PC-3 (cell line): ENCODE data around the gene KDM4B. TPM values are rescaled to one million over a fixed set of nuclear protein-coding genes. Genes with fewer than 3 reads are reported as not detected.

Experiments used
- ATAC-seq: fragments of 200-7000 bp; cut with Tn5 transposase; 2 replicates; pipeline ENCODE4 v1.9.1; 2020; ENCODE audit warnings: mild to moderate bottlenecking, moderate library complexity
- BruUV-seq: library from RNA; stranded (reverse); fragments of 400-500 nt; replicated peaks from 2 replicates; lab custom pipeline; 2021; lab: Mats Ljungman, UMichigan
- CTCF ChIA-PET: fragments of 300-600 bp; sonication (Branson Sonifier 250); formaldehyde crosslinking; loops from one replicate; lab custom pipeline; 2022; ENCODE audit warnings: antibody characterized with exemption; lab: Charles Lee
- POLR2A ChIA-PET: fragments of 300-600 bp; sonication (Branson Sonifier 250); formaldehyde crosslinking; loops from one replicate; lab custom pipeline; 2022; ENCODE audit warnings: antibody characterized with exemption; ENCODE audit not compliant: unreplicated experiment; lab: Charles Lee
- DNase-seq: peaks from one replicate; pipeline ENCODE4 v3.0.0-alpha.2; 2015
- H2AFZ ChIP-seq: fragments of 300-600 bp; sonication (generic); 2 replicates; pipeline ENCODE4 v1.6.0; 2016; ENCODE audit warnings: antibody characterized with exemption, low read length
- H3F3A ChIP-seq: fragments of 300-600 bp; sonication (generic); one replicate; pipeline ENCODE4 v1.6.0; 2017; ENCODE audit warnings: antibody characterized with exemption, low read length, control low read depth, mild to moderate bottlenecking; ENCODE audit not compliant: unreplicated experiment
- H3K27ac ChIP-seq: fragments of 300-600 bp; sonication (generic); 2 replicates; pipeline ENCODE4 v1.5.1; 2016; ENCODE audit warnings: mild to moderate bottlenecking, low read length
- H3K27me3 ChIP-seq: fragments of 300-600 bp; sonication (generic); 2 replicates; pipeline ENCODE4 v1.6.1; 2016; ENCODE audit warnings: low read length, mixed read lengths
- H3K36me3 ChIP-seq: fragments of 300-600 bp; sonication (generic); 2 replicates; pipeline ENCODE4 v1.6.1; 2016; ENCODE audit warnings: low read depth, mixed run types, low read length, mixed read lengths
- H3K4me1 ChIP-seq: fragments of 300-600 bp; sonication (generic); 2 replicates; pipeline ENCODE4 v1.5.1; 2016; ENCODE audit warnings: low read length; ENCODE audit not compliant: insufficient read depth
- H3K4me2 ChIP-seq: fragments of 300-600 bp; sonication (generic); 2 replicates; pipeline ENCODE4 v1.6.0; 2016; ENCODE audit warnings: low read length
- H3K4me3 ChIP-seq: fragments of 300-600 bp; sonication (generic); 2 replicates; pipeline ENCODE4 v1.5.1; 2016; ENCODE audit warnings: mild to moderate bottlenecking, low read length, mixed read lengths
- H3K79me2 ChIP-seq: fragments of 300-600 bp; sonication (generic); 2 replicates; pipeline ENCODE4 v1.6.1; 2017; ENCODE audit warnings: low read length, mixed read lengths
- H3K9ac ChIP-seq: fragments of 300-600 bp; sonication (generic); 2 replicates; pipeline ENCODE4 v1.6.0; 2016; ENCODE audit warnings: mild to moderate bottlenecking, low read length
- H3K9me2 ChIP-seq: fragments of 300-600 bp; sonication (generic); replicated peaks from 2 replicates; pipeline ENCODE4 v1.6.1; 2016; ENCODE audit warnings: mixed run types, low read length, mixed read lengths
- H3K9me3 ChIP-seq: fragments of 300-600 bp; sonication (generic); 2 replicates; pipeline ENCODE4 v1.6.1; 2016; ENCODE audit warnings: low read length, mixed read lengths
- H4K20me1 ChIP-seq: fragments of 300-600 bp; sonication (generic); 2 replicates; pipeline ENCODE4 v1.6.1; 2016; ENCODE audit warnings: low read length, mixed read lengths
- EZH2 ChIP-seq: fragments of 300-600 bp; sonication (generic); IDR thresholded peaks from one replicate; pipeline ENCODE4 v1.6.1; 2017; ENCODE audit warnings: antibody characterized with exemption, mild to moderate bottlenecking, low read length; ENCODE audit not compliant: unreplicated experiment
- EZH2phosphoT487 ChIP-seq: fragments of 300-600 bp; sonication (generic); IDR thresholded peaks from 2 replicates; pipeline ENCODE4 v1.6.1; 2018; ENCODE audit warnings: mild to moderate bottlenecking, antibody characterized with exemption, low read length, borderline replicate concordance
- intact Hi-C: fragments of 100-400 bp; cut with micrococcal nuclease; formaldehyde crosslinking; loops from 2 replicates; pipeline ENCODE4 v1.9.0; 2023
- total RNA-seq: library from RNA; depleted of rRNA; stranded (reverse); fragments of >200 nt; gene quantifications from 2 replicates; pipeline ENCODE4 v1.2.3, GENCODE V29; 2014
- TF ChIP-seq, protein P1 (sequence below): fragments of 300-600 bp; sonication (generic); conservative IDR thresholded peaks from 2 replicates; pipeline ENCODE4 v1.5.1; 2017; ENCODE audit warnings: antibody characterized with exemption, low read depth, mild to moderate bottlenecking, low read length

Gene KDM4B
- total RNA-seq, 1 experiment from 2014 or later = 19.8 TPM

DNA sequence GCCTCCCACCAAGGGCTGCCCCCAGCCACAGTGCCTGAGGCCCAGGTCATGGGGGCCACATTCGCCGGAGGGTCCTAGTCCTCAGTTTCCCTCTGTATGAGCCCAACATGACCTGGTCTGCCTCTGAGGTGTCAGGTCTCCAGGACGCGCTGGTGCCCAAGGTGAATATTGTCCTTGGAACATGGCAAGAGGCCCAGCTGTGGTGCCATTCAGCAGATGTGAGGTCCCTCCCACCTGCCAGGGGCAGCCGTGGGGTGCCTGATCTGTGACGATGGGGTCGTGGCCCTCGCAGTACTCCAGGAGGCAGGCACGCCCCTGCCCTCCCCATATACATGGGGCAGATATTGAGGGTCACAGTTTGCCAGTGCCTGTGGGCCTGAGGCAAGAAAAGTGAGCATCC is 151.9 kb downstream of the KDM4B start:
- Histone ChIP-seq H3K27me3 (no peaks in the 10 kb centered on the region), H3K4me1 (no peaks in the 10 kb centered on the region), H3F3A (no peaks in the 10 kb centered on the region), H3K9ac (no peak overlapping the region), H3K9me2 (no peaks in the 10 kb centered on the region), H4K20me1 (no peaks in the 10 kb centered on the region), H3K36me3 (peaks cover 4% of the 10 kb centered on the region; the same call in 1 of the 2 replicates), H3K4me2 (no peak overlapping the region), H3K79me2 (no peaks in the 10 kb centered on the region), H3K9me3 (no peaks in the 10 kb centered on the region), H3K27ac (no peak overlapping the region), H3K4me3 (no peak overlapping the region), H2AFZ (no peak overlapping the region)
- ATAC-seq = no peak
- BruUV-seq = no TSS peak
- ChIA-PET POLR2A (interaction anchor here (0.6 kb wide), 1 partner anchor 72 kb away, joined by 7 read pairs; no protein-coding TSS in a partner anchor), CTCF (no interaction called here)
- DNase-seq = no peak
- intact Hi-C loops = no loop called here
- TF ChIP-seq EZH2phosphoT487 = no peak
- no peak for TF ChIP-seq EZH2
- TF ChIP-seq, protein P1, sequence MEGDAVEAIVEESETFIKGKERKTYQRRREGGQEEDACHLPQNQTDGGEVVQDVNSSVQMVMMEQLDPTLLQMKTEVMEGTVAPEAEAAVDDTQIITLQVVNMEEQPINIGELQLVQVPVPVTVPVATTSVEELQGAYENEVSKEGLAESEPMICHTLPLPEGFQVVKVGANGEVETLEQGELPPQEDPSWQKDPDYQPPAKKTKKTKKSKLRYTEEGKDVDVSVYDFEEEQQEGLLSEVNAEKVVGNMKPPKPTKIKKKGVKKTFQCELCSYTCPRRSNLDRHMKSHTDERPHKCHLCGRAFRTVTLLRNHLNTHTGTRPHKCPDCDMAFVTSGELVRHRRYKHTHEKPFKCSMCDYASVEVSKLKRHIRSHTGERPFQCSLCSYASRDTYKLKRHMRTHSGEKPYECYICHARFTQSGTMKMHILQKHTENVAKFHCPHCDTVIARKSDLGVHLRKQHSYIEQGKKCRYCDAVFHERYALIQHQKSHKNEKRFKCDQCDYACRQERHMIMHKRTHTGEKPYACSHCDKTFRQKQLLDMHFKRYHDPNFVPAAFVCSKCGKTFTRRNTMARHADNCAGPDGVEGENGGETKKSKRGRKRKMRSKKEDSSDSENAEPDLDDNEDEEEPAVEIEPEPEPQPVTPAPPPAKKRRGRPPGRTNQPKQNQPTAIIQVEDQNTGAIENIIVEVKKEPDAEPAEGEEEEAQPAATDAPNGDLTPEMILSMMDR = no peak

DNA sequence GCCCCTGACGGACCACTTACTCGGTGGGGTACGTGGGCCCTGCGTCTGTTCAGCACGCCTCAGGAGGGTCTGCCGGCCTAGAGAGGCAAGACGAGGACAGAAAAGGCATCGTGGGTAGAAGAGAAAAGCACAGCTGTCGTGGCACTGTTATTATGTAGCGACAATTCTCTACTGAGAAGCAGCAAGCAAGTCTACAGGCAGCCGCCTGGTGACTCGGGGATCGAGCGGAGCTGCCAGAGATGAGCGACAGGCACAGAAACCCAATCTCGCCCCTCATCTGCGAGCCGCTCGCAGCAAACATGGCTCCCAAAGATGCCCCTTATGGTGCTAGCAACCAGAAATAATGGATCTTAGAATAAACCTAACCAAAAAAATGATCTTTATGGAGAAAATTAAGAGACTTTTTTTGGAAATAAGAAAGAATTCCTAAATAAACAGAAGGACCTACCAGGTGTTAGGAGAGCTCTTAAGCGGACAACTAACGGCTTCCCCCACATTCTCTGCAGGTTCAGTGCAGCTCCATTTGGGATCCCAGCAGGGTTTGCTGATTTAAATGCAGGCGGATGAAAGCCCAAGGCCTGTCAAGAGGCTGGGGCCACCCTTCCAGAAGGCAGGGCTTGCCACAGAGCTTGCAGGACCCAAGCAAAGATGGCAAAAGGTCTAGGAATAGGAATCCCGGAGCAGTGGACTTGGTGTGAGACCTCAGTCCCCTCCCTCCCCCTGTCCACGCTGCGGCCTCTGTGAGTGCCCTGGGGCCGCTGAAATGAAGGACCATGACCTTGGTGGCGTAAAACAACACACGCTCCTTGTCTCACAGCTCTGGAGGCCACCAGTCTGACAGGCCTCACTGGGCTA is 152.6 kb downstream of the KDM4B start:
- Histone ChIP-seq H3K9me3 (no peaks in the 10 kb centered on the region), H3K27ac (no peak overlapping the region), H3K27me3 (no peaks in the 10 kb centered on the region), H4K20me1 (no peaks in the 10 kb centered on the region), H3K79me2 (no peaks in the 10 kb centered on the region), H3K9ac (no peak overlapping the region), H2AFZ (no peak overlapping the region), H3K36me3 (peaks cover 4% of the 10 kb centered on the region; the same call in 1 of the 2 replicates), H3K4me3 (no peak overlapping the region), H3F3A (no peaks in the 10 kb centered on the region), H3K4me2 (no peak overlapping the region), H3K4me1 (no peaks in the 10 kb centered on the region), H3K9me2 (no peaks in the 10 kb centered on the region)
- no peak for DNase-seq
- ChIA-PET CTCF (no interaction called here), POLR2A (interaction anchor here (0.6 kb wide), 1 partner anchor 72 kb away, joined by 7 read pairs; no protein-coding TSS in a partner anchor)
- intact Hi-C loops = no loop called here
- no peak for ATAC-seq
- TF ChIP-seq, protein P1 = no peak
- no TSS peak for BruUV-seq

DNA sequence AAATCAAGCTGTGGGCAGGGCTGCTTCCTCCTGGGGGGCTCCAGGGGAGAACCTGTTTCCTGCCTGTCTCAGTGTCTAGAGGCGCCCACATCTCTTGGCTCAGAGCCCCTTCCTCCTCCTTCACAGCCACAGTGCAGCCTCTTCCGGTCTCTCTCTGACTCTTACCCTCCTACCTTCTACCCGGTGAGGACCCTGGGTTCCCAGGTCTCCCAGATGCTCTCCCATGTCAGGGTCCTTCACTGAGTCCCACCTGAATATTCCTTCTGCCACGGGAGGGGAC is 153.1 kb downstream of the KDM4B start:
- POLR2A ChIA-PET = no interaction called here
- intact Hi-C loops = no loop called here
- ATAC-seq = no peak
- Histone ChIP-seq H3K4me2 (no peak overlapping the region), H4K20me1 (no peaks in the 10 kb centered on the region), H3K4me1 (no peaks in the 10 kb centered on the region), H2AFZ (no peak overlapping the region), H3K27me3 (no peaks in the 10 kb centered on the region), H3K36me3 (peaks cover 4% of the 10 kb centered on the region; the same call in 1 of the 2 replicates), H3K27ac (no peak overlapping the region), H3K4me3 (no peak overlapping the region), H3K79me2 (no peaks in the 10 kb centered on the region), H3F3A (no peaks in the 10 kb centered on the region), H3K9ac (no peak overlapping the region), H3K9me3 (no peaks in the 10 kb centered on the region), H3K9me2 (no peaks in the 10 kb centered on the region)
- BruUV-seq = no TSS peak
- no peak for DNase-seq
- TF ChIP-seq EZH2 (no peak), EZH2phosphoT487 (no peak)
- TF ChIP-seq, protein P1 = no peak
- CTCF ChIA-PET = no interaction called here
